Stomach (tissue), 9 donors: ENCODE measurements around the gene OR10AD1. TPM values are rescaled to one million over a fixed set of nuclear protein-coding genes. Genes with fewer than 3 reads are reported as not detected.
A peak's percentile ranks its signal among the peaks of the same experiment; 100 is the strongest.

Source experiments
- DNase-seq, 2 donors: peaks; one replicate each; pipeline versions ENCODE4 v3.0.0 to v3.0.0-alpha.2; 2013 to 2019
- H3K27ac ChIP-seq, 5 donors: fragments of 200-600 bp in 4 of 5; sonication (generic) in 4 of 5; one replicate each; pipeline ENCODE4 v1.5.1; 2013 to 2019; ENCODE audit warnings: mild to moderate bottlenecking in 1 of 5, moderate library complexity in 1 of 5
- H3K27me3 ChIP-seq, 3 donors: fragments of 200-600 bp; sonication (generic); one replicate each; pipeline ENCODE4 v1.5.1; 2017 to 2019; ENCODE audit warnings: mixed run types in 1 of 3
- H3K36me3 ChIP-seq, 4 donors: fragments of 200-600 bp; sonication (generic); 1 replicate in 3 of 4; 2 replicates in 1 of 4; pipeline ENCODE4 v1.5.1; 2016 to 2019
- H3K4me1 ChIP-seq, 4 donors: fragments of 200-600 bp; sonication (generic); one replicate each; pipeline ENCODE4 v1.5.1; 2016 to 2019
- H3K4me3 ChIP-seq, 4 donors: fragments of 200-600 bp; sonication (generic) in 3 of 4; one replicate each; pipeline ENCODE4 v1.5.1; 2016 to 2019; ENCODE audit warnings: mild to moderate bottlenecking in 1 of 4
- H3K9me3 ChIP-seq, 4 donors: fragments of 200-600 bp; sonication (generic); one replicate each; pipeline ENCODE4 v1.5.1; 2016 to 2019
- EP300 ChIP-seq: sonication (generic); formaldehyde crosslinking; IDR thresholded peaks from one replicate; pipeline ENCODE4 v1.6.1; 2017; ENCODE audit warnings: antibody characterized with exemption
- POLR2A ChIP-seq, 4 donors: fragments of 450-650 bp; IDR thresholded peaks; one replicate each; pipeline ENCODE4 v1.6.1; 2016; ENCODE audit warnings: antibody characterized with exemption in 4 of 4, control low read depth in 2 of 4, mild to moderate bottlenecking in 1 of 4, moderate library complexity in 1 of 4
- POLR2AphosphoS5 ChIP-seq, 3 donors: sonication (generic); formaldehyde crosslinking; IDR thresholded peaks; one replicate each; pipeline ENCODE4 v1.6.1; 2016; ENCODE audit warnings: antibody characterized with exemption in 3 of 3
- WGBS, 5 donors: extraction: QIAGEN DNeasy Blood & Tissue Kit in 3 of 5; methylation state at CpG; one replicate each; pipeline versions ENCODE4 v1.1.5 to v1.1.7; 2013 to 2018; 5-methylcytosine and 5-hydroxymethylcytosine counted together
- intact Hi-C: fragments of 100-400 bp; cut with DNase I; formaldehyde crosslinking; loops from one replicate; pipeline ENCODE4 v1.15.1; 2023; ENCODE audit warnings: low total_unique reads
- polyA plus RNA-seq, 3 donors: library from polyadenylated mRNA; stranded (reverse); fragments of 200-250 nt; gene quantifications; one replicate each; pipeline ENCODE4 v1.2.3, GENCODE V29; 2013
- total RNA-seq, 5 donors: library from RNA; depleted of rRNA; stranded (reverse); fragments of >200 nt; gene quantifications; one replicate each; pipeline versions ENCODE4 v1.1.0 to v1.2.3, GENCODE V29; 2014 to 2016
- TF ChIP-seq, protein P1 (sequence below), 7 experiments: fragments of 450-650 bp in 4 of 7; fragments of 200-600 bp in 3 of 7; sonication (generic) in 3 of 7; IDR thresholded peaks; one replicate each; pipeline ENCODE4 v1.5.1; 2016 to 2019; ENCODE audit warnings: antibody characterized with exemption in 7 of 7, control low read depth in 2 of 7, mild to moderate bottlenecking in 1 of 7
- donor health status: healthy with polysubstance abuse.
- donor health status: Bipolar disorder and iron deficiency.
- donor health status: healthy.

Gene OR10AD1
- total and polyA plus RNA-seq, 8 donors, result not detected

DNA sequence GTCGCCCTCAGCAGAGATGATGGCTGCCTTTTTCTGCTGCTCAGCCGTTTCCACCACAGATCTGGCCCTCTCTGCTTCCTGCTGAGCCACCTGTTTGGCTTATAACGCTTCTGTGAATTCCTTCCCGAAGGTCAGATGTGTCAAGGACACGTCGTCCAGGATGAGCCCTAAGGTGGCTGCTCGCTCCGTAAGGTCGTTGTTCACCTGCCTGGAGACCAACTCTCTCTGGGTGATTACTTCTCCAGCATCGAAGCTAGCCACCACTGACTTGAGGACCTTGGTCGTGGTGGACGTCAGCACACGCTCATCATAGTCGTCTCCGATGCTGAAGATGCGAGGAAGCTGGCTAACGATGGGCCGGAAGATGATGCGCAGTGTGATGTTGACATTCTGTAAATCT lies 34.1 kb downstream of the OR10AD1 start:
- H3K4me1 ChIP-seq, result no peaks in the 10 kb centered on the region
- H3K4me3 ChIP-seq, result no peak overlapping the region
- H3K27me3 ChIP-seq, result peaks cover 0 to 16% (median 0%) of the 10 kb centered on the region in 3 donors
- DNase-seq, result no peak
- H3K36me3 ChIP-seq, result no peaks in the 10 kb centered on the region
- H3K27ac ChIP-seq, result no peak overlapping the region
- TF ChIP-seq POLR2AphosphoS5 (IDR thresholded peaks at IDR 0.05) (no peak), EP300 (no peak)
- H3K9me3 ChIP-seq, result no peaks in the 10 kb centered on the region
- WGBS, 5 donors, result 80 to 86% (median 85%) methylated on average over 19 of the region's 19 CpGs
- intact Hi-C loops, result loop anchor here (10.0 kb wide), 2 partner anchors 64 to 224 kb away; partner anchors contain the start of gene SENP1

DNA sequence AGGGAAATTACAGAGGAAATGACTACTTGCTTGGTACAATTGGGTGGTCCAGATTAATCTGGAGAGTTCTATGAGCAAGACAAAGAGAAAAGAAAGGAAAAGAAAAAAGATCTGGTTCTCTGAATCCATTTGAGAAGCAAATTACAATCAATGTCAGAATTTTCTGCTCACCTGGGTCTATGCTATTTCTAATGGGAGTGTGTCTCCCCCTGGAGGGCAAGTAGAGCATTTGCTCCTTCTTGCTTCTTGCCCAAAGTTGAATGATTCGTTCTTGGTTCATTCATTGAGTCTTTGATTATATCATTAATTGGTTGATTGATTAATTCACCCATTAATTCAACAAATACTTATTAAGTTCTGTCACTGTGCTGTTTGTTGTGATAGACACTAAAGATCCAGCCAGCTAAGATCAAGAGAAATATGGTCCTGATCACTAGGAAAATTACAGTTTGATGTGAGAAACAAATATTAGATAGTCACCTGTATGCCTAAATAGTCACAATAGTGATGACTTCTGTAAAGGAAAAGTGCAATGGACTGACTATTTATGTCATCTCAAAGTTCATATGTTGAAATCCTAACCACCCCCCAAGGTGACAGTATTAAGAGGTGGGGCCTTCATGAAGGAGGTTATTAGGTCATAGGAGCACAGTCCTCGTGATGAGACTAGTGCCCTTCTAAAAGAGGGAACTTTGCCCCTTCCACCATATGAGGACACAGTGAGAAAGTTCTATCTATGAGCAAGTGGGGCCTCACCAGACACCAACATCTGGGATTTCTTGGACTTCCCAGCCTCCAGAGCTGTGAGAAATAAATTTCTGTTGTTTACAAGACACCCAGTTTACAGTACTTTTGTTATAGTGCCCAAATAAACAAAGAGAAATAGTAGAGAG lies 37.8 kb downstream of the OR10AD1 start:
- TF ChIP-seq POLR2AphosphoS5 (IDR thresholded peaks at IDR 0.05), result no peak
- TF ChIP-seq, protein P1, sequence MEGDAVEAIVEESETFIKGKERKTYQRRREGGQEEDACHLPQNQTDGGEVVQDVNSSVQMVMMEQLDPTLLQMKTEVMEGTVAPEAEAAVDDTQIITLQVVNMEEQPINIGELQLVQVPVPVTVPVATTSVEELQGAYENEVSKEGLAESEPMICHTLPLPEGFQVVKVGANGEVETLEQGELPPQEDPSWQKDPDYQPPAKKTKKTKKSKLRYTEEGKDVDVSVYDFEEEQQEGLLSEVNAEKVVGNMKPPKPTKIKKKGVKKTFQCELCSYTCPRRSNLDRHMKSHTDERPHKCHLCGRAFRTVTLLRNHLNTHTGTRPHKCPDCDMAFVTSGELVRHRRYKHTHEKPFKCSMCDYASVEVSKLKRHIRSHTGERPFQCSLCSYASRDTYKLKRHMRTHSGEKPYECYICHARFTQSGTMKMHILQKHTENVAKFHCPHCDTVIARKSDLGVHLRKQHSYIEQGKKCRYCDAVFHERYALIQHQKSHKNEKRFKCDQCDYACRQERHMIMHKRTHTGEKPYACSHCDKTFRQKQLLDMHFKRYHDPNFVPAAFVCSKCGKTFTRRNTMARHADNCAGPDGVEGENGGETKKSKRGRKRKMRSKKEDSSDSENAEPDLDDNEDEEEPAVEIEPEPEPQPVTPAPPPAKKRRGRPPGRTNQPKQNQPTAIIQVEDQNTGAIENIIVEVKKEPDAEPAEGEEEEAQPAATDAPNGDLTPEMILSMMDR (IDR thresholded peaks at IDR 0.05), result peak in 5 of 7 experiments; percentile 61 to 88 (median 83)
- no peak for TF ChIP-seq EP300
- H3K4me1 ChIP-seq, result no peaks in the 10 kb centered on the region
- H3K36me3 ChIP-seq, result no peaks in the 10 kb centered on the region
- WGBS, 5 donors, result 8 to 23% (median 13%) methylated on average over 2 of the region's 2 CpGs
- DNase-seq, result peak in 1 of 2 donors; percentile 89
- H3K9me3 ChIP-seq, result no peaks in the 10 kb centered on the region
- H3K27ac ChIP-seq, result no peak overlapping the region
- intact Hi-C loops, result loop anchor here (10.0 kb wide), 2 partner anchors 61 to 221 kb away; partner anchors contain the start of gene SENP1
- peaks cover 0 to 24% (median 0%) of the 10 kb centered on the region in 3 donors for H3K27me3 ChIP-seq
- H3K4me3 ChIP-seq, result no peak overlapping the region

DNA sequence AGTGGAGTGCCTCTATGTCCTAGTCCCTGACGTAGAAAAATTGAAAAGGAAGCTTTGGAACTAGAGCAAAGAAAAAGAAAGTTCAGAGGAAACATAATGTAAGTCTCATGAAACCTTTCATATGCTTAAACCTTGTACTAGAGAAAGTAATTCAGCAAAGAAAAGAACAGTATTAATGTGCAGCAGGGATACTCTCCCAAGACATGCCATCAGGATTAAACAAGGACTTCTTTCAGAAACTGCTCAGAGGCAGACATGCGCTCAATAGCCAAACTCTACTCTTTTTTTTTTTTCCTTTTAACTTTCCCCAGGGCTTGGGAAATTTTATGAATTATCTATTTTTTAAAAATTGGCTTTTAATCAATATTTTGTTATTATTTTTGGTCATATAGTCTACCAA lies 38.6 kb downstream of the OR10AD1 start:
- WGBS, 5 donors, result 72 to 91% (median 83%) methylated on average over 2 of the region's 2 CpGs
- Histone ChIP-seq H3K4me1 (no peaks in the 10 kb centered on the region), H3K9me3 (no peaks in the 10 kb centered on the region), H3K27me3 (peaks cover 0 to 24% (median 0%) of the 10 kb centered on the region in 3 donors), H3K4me3 (no peak overlapping the region), H3K36me3 (no peaks in the 10 kb centered on the region), H3K27ac (no peak overlapping the region)
- no peak for DNase-seq
- TF ChIP-seq EP300 (no peak), POLR2A (IDR thresholded peaks at IDR 0.05) (no peak), POLR2AphosphoS5 (IDR thresholded peaks at IDR 0.05) (no peak)
- TF ChIP-seq, protein P1 (IDR thresholded peaks at IDR 0.05), result no peak
- intact Hi-C loops, result loop anchor here (10.0 kb wide), 2 partner anchors 60 to 220 kb away; partner anchors contain the start of gene SENP1

DNA sequence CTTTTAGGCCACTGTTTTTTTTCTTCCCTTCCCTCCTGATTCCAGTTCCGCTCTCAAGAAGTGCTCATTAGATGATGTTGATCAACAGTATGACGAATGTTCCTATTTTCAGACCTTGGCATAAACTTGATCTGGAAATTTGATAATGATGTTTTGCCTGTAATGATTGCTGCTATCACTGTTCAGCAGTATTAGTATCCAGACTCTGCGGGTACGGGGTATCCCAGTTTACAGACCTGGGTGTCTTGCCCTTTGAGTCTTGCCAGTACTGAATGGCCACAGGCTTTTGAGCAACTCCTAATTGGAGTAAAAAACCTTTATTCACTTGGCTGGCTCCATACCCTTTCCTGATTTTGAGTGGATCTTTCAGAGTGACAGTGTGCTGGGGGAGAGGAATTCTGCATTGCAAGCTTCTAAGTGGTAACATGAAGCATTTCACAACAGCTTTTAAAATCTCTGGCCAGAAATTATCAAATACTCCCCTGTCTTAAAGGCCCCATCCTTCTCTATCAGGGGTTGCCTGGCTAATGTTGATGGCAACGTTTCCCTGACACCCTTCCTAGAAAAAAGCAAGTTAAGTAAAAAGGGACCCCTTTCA lies 39.8 kb downstream of the OR10AD1 start:
- Histone ChIP-seq H3K27me3 (peaks cover 0 to 24% (median 0%) of the 10 kb centered on the region in 3 donors), H3K36me3 (no peaks in the 10 kb centered on the region), H3K27ac (no peak overlapping the region), H3K4me3 (no peak overlapping the region), H3K9me3 (no peaks in the 10 kb centered on the region), H3K4me1 (peaks cover 0 to under 1% (median 0%) of the 10 kb centered on the region in 4 donors)
- TF ChIP-seq POLR2AphosphoS5 (IDR thresholded peaks at IDR 0.05) (no peak), POLR2A (IDR thresholded peaks at IDR 0.05) (no peak)
- TF ChIP-seq, protein P1 (IDR thresholded peaks at IDR 0.05), result no peak
- DNase-seq, result no peak
- intact Hi-C loops, result loop anchor here (10.0 kb wide), 2 partner anchors 58 to 218 kb away; partner anchors contain the start of gene SENP1
- WGBS, 5 donors, result 48 to 74% (median 60%) methylated on average over 5 of the region's 5 CpGs
